B cell (primary cell): ENCODE data around the gene HOXC9. TPM values are rescaled to one million over a fixed set of nuclear protein-coding genes. Genes with fewer than 3 reads are reported as not detected.

Experiments
- ATAC-seq: fragments of 200-7000 bp; cut with Tn5 transposase; one replicate; pipeline ENCODE4 v1.10.0; 2021; ENCODE audit warnings: low read depth, mild to moderate bottlenecking, moderate number of reproducible peaks, moderate library complexity
- CTCF ChIA-PET: fragments of 350-600 bp; sonication (Branson Sonifier 250); formaldehyde crosslinking; loops from one replicate; lab custom pipeline; 2021; ENCODE audit warnings: antibody characterized with exemption, inconsistent platforms; lab: Charles Lee
- POLR2A ChIA-PET: fragments of 350-600 bp; sonication (Branson Sonifier 250); formaldehyde crosslinking; loops from one replicate; lab custom pipeline; 2021; ENCODE audit warnings: antibody characterized with exemption; lab: Charles Lee
- DNase-seq: peaks from one replicate; pipeline ENCODE4 v3.0.0; 2013
- H2AFZ ChIP-seq: 2 replicates; pipeline ENCODE4 v1.6.1; 2012; ENCODE audit warnings: mild to moderate bottlenecking, low read depth, low read length; ENCODE audit not compliant: insufficient read depth, poor library complexity, severe bottlenecking
- H3K27ac ChIP-seq, 2 donors: 1 replicate in 1 of 2; 2 replicates in 1 of 2; pipeline ENCODE4 v1.5.1; 2012 to 2013; ENCODE audit warnings: low read length in 2 of 2, mild to moderate bottlenecking in 2 of 2, moderate library complexity in 1 of 2
- H3K27me3 ChIP-seq, 4 experiments: fragments of 200-600 bp in 1 of 4; sonication (generic) in 1 of 4; replicated peaks in 1 of 4; 1 replicate in 2 of 4; 2 replicates in 2 of 4; pipeline versions ENCODE4 v1.6.1 to v1.7.0; 2013 to 2016; ENCODE audit warnings: low read length in 3 of 4, mild to moderate bottlenecking in 2 of 4, mixed read lengths in 1 of 4, moderate library complexity in 1 of 4; ENCODE audit not compliant: insufficient read depth in 4 of 4, control insufficient read depth in 3 of 4; ENCODE audit errors: control extremely low read depth in 1 of 4
- H3K36me3 ChIP-seq, 2 experiments: replicated peaks in 1 of 2; 1 replicate in 1 of 2; 2 replicates in 1 of 2; pipeline versions ENCODE4 v1.6.1 to v1.7.1; 2013; ENCODE audit warnings: low read length in 1 of 2; ENCODE audit not compliant: insufficient read depth in 2 of 2, control insufficient read depth in 1 of 2; ENCODE audit errors: control extremely low read depth in 1 of 2, extremely low read depth in 1 of 2
- H3K4me1 ChIP-seq, 2 donors: fragments of 200-600 bp in 1 of 2; sonication (generic) in 1 of 2; 1 replicate in 1 of 2; 2 replicates in 1 of 2; pipeline versions ENCODE4 v1.5.1 to v1.6.1; 2013 to 2017; ENCODE audit warnings: low read length in 2 of 2; ENCODE audit not compliant: control insufficient read depth in 2 of 2, insufficient read depth in 2 of 2
- H3K4me2 ChIP-seq: replicated peaks from 2 replicates; pipeline ENCODE3; 2012; ENCODE audit warnings: mild to moderate bottlenecking, low read depth, low read length; ENCODE audit not compliant: poor library complexity, severe bottlenecking
- H3K4me3 ChIP-seq, 5 experiments: fragments of 200-600 bp in 1 of 5; sonication (generic) in 1 of 5; 1 replicate in 3 of 5; 2 replicates in 2 of 5; pipeline versions ENCODE4 v1.5.1 to v1.7.0; 2011 to 2016; ENCODE audit warnings: low read length in 4 of 5, mild to moderate bottlenecking in 4 of 5, low read depth in 2 of 5, control low read depth in 1 of 5, moderate library complexity in 1 of 5; ENCODE audit not compliant: insufficient read depth in 1 of 5; ENCODE audit errors: control extremely low read depth in 1 of 5, extremely low read depth in 1 of 5
- H3K79me2 ChIP-seq: fragments of 200-600 bp; sonication (generic); one replicate; pipeline ENCODE4 v1.6.0; 2016; ENCODE audit warnings: low read length; ENCODE audit not compliant: control insufficient read depth, insufficient read depth
- H3K9ac ChIP-seq: fragments of 200-600 bp; sonication (generic); 2 replicates; pipeline ENCODE4 v1.6.1; 2017; ENCODE audit warnings: mild to moderate bottlenecking, low read length, moderate library complexity
- H3K9me3 ChIP-seq, 3 donors: one replicate each; pipeline versions ENCODE4 v1.6.1 to v1.7.1; 2013; ENCODE audit warnings: low read length in 2 of 3; ENCODE audit not compliant: control insufficient read depth in 2 of 3, insufficient read depth in 1 of 3; ENCODE audit errors: control extremely low read depth in 1 of 3
- H4K20me1 ChIP-seq: 2 replicates; pipeline ENCODE4 v1.6.0; 2012; ENCODE audit warnings: mild to moderate bottlenecking, low read length; ENCODE audit not compliant: insufficient read depth, control insufficient read depth, poor library complexity, severe bottlenecking
- H3K27ac Mint-ChIP-seq: one replicate; pipeline ENCODE4 v1.8.0; 2021; ENCODE audit warnings: mixed read lengths
- H3K27me3 Mint-ChIP-seq: one replicate; pipeline ENCODE4 v1.8.0; 2021; ENCODE audit warnings: mixed read lengths
- H3K4me1 Mint-ChIP-seq: one replicate; pipeline ENCODE4 v1.8.0; 2021; ENCODE audit warnings: mixed read lengths
- H3K4me3 Mint-ChIP-seq: one replicate; pipeline ENCODE4 v1.8.0; 2021; ENCODE audit warnings: mixed read lengths
- H3K9me3 Mint-ChIP-seq: one replicate; pipeline ENCODE4 v1.8.0; 2022; ENCODE audit warnings: mixed read lengths; ENCODE audit not compliant: insufficient read depth
- CTCF ChIP-seq: fragments of 200-600 bp; IDR thresholded peaks from one replicate; pipeline ENCODE4 v1.8.0; 2022; ENCODE audit warnings: antibody characterized with exemption, mild to moderate bottlenecking
- EZH2 ChIP-seq: IDR thresholded peaks from 2 replicates; pipeline ENCODE4 v1.6.1; 2012; ENCODE audit warnings: borderline replicate concordance, low read depth, mild to moderate bottlenecking, moderate library complexity, low read length; ENCODE audit not compliant: insufficient read depth, poor library complexity, severe bottlenecking
- WGBS: methylation state at CpG from one replicate; pipeline ENCODE4 v1.1.5; 2013; ENCODE audit warnings: missing lambda C conversion rate; ENCODE audit not compliant: insufficient coverage; 5-methylcytosine and 5-hydroxymethylcytosine counted together
- intact Hi-C: fragments of 100-400 bp; cut with micrococcal nuclease; formaldehyde crosslinking; loops from one replicate; pipeline ENCODE4 v1.10.0; 2022
- polyA plus RNA-seq: library from polyadenylated mRNA; depleted of rRNA; stranded (reverse); fragments of >200 nt; gene quantifications from 2 replicates; pipeline ENCODE4 v1.2.3, GENCODE V29; 2012
- total RNA-seq, 2 donors: library from RNA; stranded (reverse); fragments of 120-200 nt in 1 of 2; gene quantifications; 1 replicate in 1 of 2; 2 replicates in 1 of 2; pipeline versions ENCODE4 v1.2.3 to v1.2.4, GENCODE V29; 2013 to 2022

HOXC9 gene
- total and polyA plus RNA-seq, 2 donors (not counting 1 experiment from before 2014, with no cell fraction given), result not detected

GRCh38 chr12:53978477-53979356, 21.2 kb upstream of the HOXC9 start:
- Histone ChIP-seq H3K79me2 (no peaks in the 10 kb centered on the region), H3K36me3 (no peaks in the 10 kb centered on the region), H3K9ac (no peak overlapping the region), H3K4me1 (peaks cover 25 to 35% of the 10 kb centered on the region in 2 donors), H3K9me3 (peaks cover 0 to 78% (median 10%) of the 10 kb centered on the region in 3 donors), H3K27me3 (peaks cover 0 to 97% (median 86%) of the 10 kb centered on the region in 4 experiments), H3K4me2 (no peak overlapping the region), H3K27ac (no peak overlapping the region), H4K20me1 (no peaks in the 10 kb centered on the region), H3K4me3 (no peak overlapping the region), H2AFZ (no peak overlapping the region)
- no peak overlapping the region for H3K27ac Mint-ChIP-seq
- TF ChIP-seq EZH2 (no peak), CTCF (no peak)
- intact Hi-C loops, result loop anchor here (5.0 kb wide), 1 partner anchor 34 kb away; no protein-coding TSS in a partner anchor
- H3K4me1 Mint-ChIP-seq, result peaks cover 15% of the 10 kb centered on the region
- no peak overlapping the region for H3K4me3 Mint-ChIP-seq
- no peak for ATAC-seq
- H3K9me3 Mint-ChIP-seq, result no peaks in the 10 kb centered on the region
- H3K27me3 Mint-ChIP-seq, result peaks cover 84% of the 10 kb centered on the region
- DNase-seq, result no peak
- ChIA-PET CTCF (interaction anchor here (1.3 kb wide), 1 partner anchor 236 kb away, joined by 3 read pairs; no protein-coding TSS in a partner anchor), POLR2A (no interaction called here)
- WGBS, result 30% methylated on average over 5 of the region's 15 CpGs
